GM12891 (cell line): Measurements from ENCODE around the gene SDS.

Experiments used
- PAX5 ChIP-seq: IDR thresholded peaks from 2 replicates; pipeline ENCODE4 v1.6.1; 2011; ENCODE audit warnings: low read length, moderate library complexity, mild to moderate bottlenecking; ENCODE audit not compliant: insufficient read depth, severe bottlenecking
- POLR2A ChIP-seq: IDR thresholded peaks from 2 replicates; pipeline ENCODE4 v1.6.1; 2011; ENCODE audit warnings: low read depth, low read length, control low read depth
- POLR2AphosphoS5 ChIP-seq: IDR thresholded peaks from 2 replicates; pipeline ENCODE4 v1.6.1; 2011; ENCODE audit warnings: low read depth, low read length, control low read depth
- TAF1 ChIP-seq: IDR thresholded peaks from 2 replicates; pipeline ENCODE4 v1.6.1; 2011; ENCODE audit warnings: low read depth, low read length, control low read depth

DNA sequence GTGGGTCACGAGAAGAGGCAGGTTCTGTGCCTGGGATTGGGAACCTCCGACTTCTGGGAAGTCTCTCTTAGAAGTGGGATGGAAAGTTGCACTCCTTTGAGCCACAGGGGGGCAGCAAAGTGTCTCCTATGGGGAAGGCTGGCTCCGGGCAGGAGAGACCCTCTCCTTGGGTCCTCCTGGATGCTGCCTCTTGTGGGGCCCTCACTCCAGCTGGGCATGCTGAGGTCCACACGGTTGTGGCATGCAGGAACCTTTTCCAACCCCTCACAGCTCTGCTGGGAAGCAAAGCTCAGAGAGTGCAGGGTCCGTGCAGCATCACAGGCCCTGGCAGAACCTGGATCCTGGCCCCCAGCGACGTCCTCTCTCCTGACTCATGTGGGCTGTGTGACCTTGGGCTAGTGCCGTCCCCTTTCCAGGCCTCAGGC, 35.9 kb upstream of the SDS start:
- TF ChIP-seq TAF1 (no peak), POLR2A (no peak), POLR2AphosphoS5 (no peak), PAX5 (no peak)
